HL-60 (cell line): ENCODE results near the gene PARD6B.

ENCODE experiments used
- DNase-seq, 2 experiments: peaks; one replicate each; pipeline ENCODE4 v3.0.0-alpha.2; 2010 to 2020; ENCODE audit warnings: low read depth in 1 of 2, low spot score in 1 of 2
- H3K27ac ChIP-seq: fragments of 250-450 bp; sonication (Bioruptor Pico); replicated peaks from 2 replicates; pipeline ENCODE4 v1.5.1; 2020; ENCODE audit warnings: mild to moderate bottlenecking, moderate library complexity
- H3K27me3 ChIP-seq: fragments of 250-450 bp; sonication (Bioruptor Pico); 2 replicates; pipeline ENCODE4 v1.5.1; 2021; ENCODE audit warnings: mild to moderate bottlenecking, moderate library complexity; ENCODE audit not compliant: insufficient read depth, poor library complexity, severe bottlenecking
- H3K4me3 ChIP-seq: replicated peaks from 2 replicates; pipeline ENCODE4 v1.5.1; 2011; ENCODE audit warnings: mild to moderate bottlenecking, control low read depth, low read length; ENCODE audit not compliant: insufficient read depth
- CTCF ChIP-seq: IDR thresholded peaks from one replicate; pipeline ENCODE4 v1.5.1; 2011; ENCODE audit warnings: low read length, control low read depth, inconsistent platforms; ENCODE audit not compliant: insufficient read depth
- GABPA ChIP-seq: IDR thresholded peaks from 2 replicates; pipeline ENCODE4 v1.6.1; 2012; ENCODE audit warnings: low read depth
- POLR2AphosphoS5 ChIP-seq: IDR thresholded peaks from 2 replicates; pipeline ENCODE4 v1.6.1; 2012; ENCODE audit warnings: low read depth
- REST ChIP-seq: IDR thresholded peaks from 2 replicates; pipeline ENCODE4 v1.6.1; 2012; ENCODE audit warnings: low read depth; ENCODE audit not compliant: insufficient replicate concordance
- SPI1 ChIP-seq: IDR thresholded peaks from 2 replicates; pipeline ENCODE4 v1.6.1; 2012; ENCODE audit warnings: low read depth, mild to moderate bottlenecking, borderline replicate concordance

Gene PARD6B

GRCh38 chr20:50727792-50728485, 3.4 kb upstream of the PARD6B start:
- no peak for DNase-seq
- no peak overlapping the region for H3K4me3 ChIP-seq
- H3K27ac ChIP-seq, result no peak overlapping the region
- TF ChIP-seq SPI1 (no peak), POLR2AphosphoS5 (no peak), REST (no peak), CTCF (no peak), GABPA (no peak)
- no peaks in the 10 kb centered on the region for H3K27me3 ChIP-seq

- DNase-seq, result no peak
- H3K27me3 ChIP-seq, result no peaks in the 10 kb centered on the region
- no peak overlapping the region for H3K4me3 ChIP-seq
- no peak overlapping the region for H3K27ac ChIP-seq
- TF ChIP-seq REST (no peak), CTCF (no peak), SPI1 (no peak), POLR2AphosphoS5 (no peak), GABPA (no peak)
Measured at GRCh38 chr20:50728486-50728980, 2.8 kb upstream of the PARD6B start.

- H3K4me3 ChIP-seq, result no peak overlapping the region
- DNase-seq, result no peak
- no peak overlapping the region for H3K27ac ChIP-seq
- TF ChIP-seq REST (no peak), GABPA (no peak), POLR2AphosphoS5 (no peak), SPI1 (no peak), CTCF (no peak)
- no peaks in the 10 kb centered on the region for H3K27me3 ChIP-seq
Measured at GRCh38 chr20:50728981-50729874, 2.2 kb upstream of the PARD6B start.
